OCI-LY7 (cell line): ENCODE data around the gene ABCF1. TPM values are rescaled to one million over a fixed set of nuclear protein-coding genes. Genes with fewer than 3 reads are reported as not detected.
A peak's percentile ranks its signal among the peaks of the same experiment; 100 is the strongest.

Source experiments
- BruUV-seq: library from RNA; stranded (reverse); fragments of 400-500 nt; replicated peaks from 2 replicates; lab custom pipeline; 2021; lab: Mats Ljungman, UMichigan
- CTCF ChIA-PET: fragments of 300-600 bp; sonication (Branson Sonifier 250); formaldehyde crosslinking; loops from one replicate; lab custom pipeline; 2022; ENCODE audit warnings: antibody characterized with exemption; ENCODE audit not compliant: unreplicated experiment; lab: Charles Lee
- POLR2A ChIA-PET: fragments of 300-600 bp; sonication (Branson Sonifier 250); formaldehyde crosslinking; loops from one replicate; lab custom pipeline; 2022; ENCODE audit warnings: antibody characterized with exemption; lab: Charles Lee
- DNase-seq: peaks from one replicate; pipeline ENCODE4 v3.0.0-alpha.2; 2015; ENCODE audit warnings: low spot score
- H2AFZ ChIP-seq: fragments of 200-600 bp; sonication (generic), shearing (Covaris generic); 2 replicates; pipeline ENCODE4 v1.6.1; 2014; ENCODE audit warnings: mild to moderate bottlenecking, antibody characterized with exemption, low read length, moderate library complexity
- H3K27ac ChIP-seq: fragments of 200-600 bp; sonication (generic); 2 replicates; pipeline ENCODE4 v1.5.1; 2014; ENCODE audit warnings: mixed run types, low read depth, mild to moderate bottlenecking, moderate library complexity, low read length, inconsistent platforms; ENCODE audit not compliant: poor library complexity, severe bottlenecking
- H3K36me3 ChIP-seq: fragments of 200-600 bp; sonication (generic); 2 replicates; pipeline ENCODE4 v1.6.1; 2014; ENCODE audit warnings: mild to moderate bottlenecking, antibody characterized with exemption, low read length, moderate library complexity, mixed read lengths; ENCODE audit not compliant: insufficient read depth
- H3K4me1 ChIP-seq: fragments of 200-600 bp; sonication (generic); 2 replicates; pipeline ENCODE4 v1.5.1; 2014; ENCODE audit warnings: mild to moderate bottlenecking, low read length; ENCODE audit not compliant: insufficient read depth, poor library complexity, severe bottlenecking
- H3K4me2 ChIP-seq: fragments of 200-600 bp; sonication (generic); 2 replicates; pipeline ENCODE4 v1.6.1; 2014; ENCODE audit warnings: mild to moderate bottlenecking, low read length
- H3K4me3 ChIP-seq: fragments of 200-600 bp; sonication (generic); 2 replicates; pipeline ENCODE4 v1.5.1; 2014; ENCODE audit warnings: mild to moderate bottlenecking, low read depth, low read length; ENCODE audit not compliant: poor library complexity, severe bottlenecking
- H3K79me2 ChIP-seq: fragments of 200-600 bp; sonication (generic); 2 replicates; pipeline ENCODE4 v1.6.1; 2016; ENCODE audit warnings: low read depth, mild to moderate bottlenecking, low read length, moderate library complexity, mixed read lengths; ENCODE audit not compliant: insufficient read depth
- H3K9me2 ChIP-seq: fragments of 200-600 bp; sonication (generic); 2 replicates; pipeline ENCODE4 v1.6.1; 2016; ENCODE audit warnings: mild to moderate bottlenecking, low read length, mixed read lengths; ENCODE audit not compliant: insufficient read depth
- H3K9me3 ChIP-seq: fragments of 200-600 bp; sonication (generic); 2 replicates; pipeline ENCODE4 v1.6.1; 2014; ENCODE audit warnings: mild to moderate bottlenecking, mixed run types, low read length, mixed read lengths
- H4K20me1 ChIP-seq: fragments of 200-600 bp; sonication (generic); 2 replicates; pipeline ENCODE4 v1.6.1; 2014; ENCODE audit warnings: mild to moderate bottlenecking, antibody characterized with exemption, low read length, moderate library complexity, mixed read lengths; ENCODE audit not compliant: insufficient read depth
- CTCF ChIP-seq: fragments of 200-600 bp; sonication (generic); conservative IDR thresholded peaks from 2 replicates; pipeline ENCODE4 v1.5.1; 2014; ENCODE audit warnings: mild to moderate bottlenecking, antibody characterized with exemption, low read length, moderate library complexity, mixed read lengths
- EZH2phosphoT487 ChIP-seq: fragments of 200-600 bp; sonication (generic); IDR thresholded peaks from 2 replicates; pipeline ENCODE4 v1.6.1; 2018; ENCODE audit warnings: low read depth, borderline replicate concordance, mild to moderate bottlenecking, mixed run types, antibody characterized with exemption, low read length, moderate library complexity, mixed read lengths
- intact Hi-C: fragments of 100-400 bp; cut with micrococcal nuclease; formaldehyde crosslinking; loops from one replicate; pipeline ENCODE4 v1.10.0; 2022; ENCODE audit not compliant: unreplicated experiment
- total RNA-seq, 2 experiments: library from RNA; depleted of rRNA in 1 of 2; stranded (reverse); fragments of >200 nt in 1 of 2; shearing (Covaris generic) in 1 of 2; gene quantifications; 2 replicates each; pipeline ENCODE4 v1.2.3, GENCODE V29; 2014 to 2022

The ABCF1 gene
- total RNA-seq, 2 experiments from 2014 or later: 53.0 to 86.7 TPM

- H3K9me2 ChIP-seq: no peaks in the 10 kb centered on the region
- TF ChIP-seq EZH2phosphoT487 (no peak), CTCF (no peak)
- H3K4me2 ChIP-seq: peak overlapping the region; percentile 99
- H2AFZ ChIP-seq: no peak overlapping the region
- CTCF ChIA-PET: interaction anchor here (1.1 kb wide), 1 partner anchor 117 kb away, joined by 3 read pairs; no protein-coding TSS in a partner anchor
- no TSS peak for BruUV-seq
- H3K79me2 ChIP-seq: peaks cover 62% of the 10 kb centered on the region
- no peak overlapping the region for H3K27ac ChIP-seq
- peaks cover 75% of the 10 kb centered on the region for H3K36me3 ChIP-seq
- intact Hi-C loops: loop anchor here (2.0 kb wide), 1 partner anchor 57 kb away; the partner anchor contains the start of genes GNL1 and PRR3
- H3K4me1 ChIP-seq: peaks cover 27% of the 10 kb centered on the region
- POLR2A ChIA-PET: interaction anchor here (0.6 to 3.6 kb wide), 9 partner anchors 9 to 243 kb away, joined by 3 to 38 read pairs (median 5); partner anchors contain the start of genes C6orf136 and DHX16
- no peaks in the 10 kb centered on the region for H3K9me3 ChIP-seq
- peaks cover 30% of the 10 kb centered on the region; the same call in 1 of the 2 replicates for H4K20me1 ChIP-seq
- peak overlapping the region; percentile 88 for H3K4me3 ChIP-seq
- no peak for DNase-seq
These were observed 42.2 kb downstream of the ABCF1 start for GRCh38 chr6:30613251-30614043.

DNA sequence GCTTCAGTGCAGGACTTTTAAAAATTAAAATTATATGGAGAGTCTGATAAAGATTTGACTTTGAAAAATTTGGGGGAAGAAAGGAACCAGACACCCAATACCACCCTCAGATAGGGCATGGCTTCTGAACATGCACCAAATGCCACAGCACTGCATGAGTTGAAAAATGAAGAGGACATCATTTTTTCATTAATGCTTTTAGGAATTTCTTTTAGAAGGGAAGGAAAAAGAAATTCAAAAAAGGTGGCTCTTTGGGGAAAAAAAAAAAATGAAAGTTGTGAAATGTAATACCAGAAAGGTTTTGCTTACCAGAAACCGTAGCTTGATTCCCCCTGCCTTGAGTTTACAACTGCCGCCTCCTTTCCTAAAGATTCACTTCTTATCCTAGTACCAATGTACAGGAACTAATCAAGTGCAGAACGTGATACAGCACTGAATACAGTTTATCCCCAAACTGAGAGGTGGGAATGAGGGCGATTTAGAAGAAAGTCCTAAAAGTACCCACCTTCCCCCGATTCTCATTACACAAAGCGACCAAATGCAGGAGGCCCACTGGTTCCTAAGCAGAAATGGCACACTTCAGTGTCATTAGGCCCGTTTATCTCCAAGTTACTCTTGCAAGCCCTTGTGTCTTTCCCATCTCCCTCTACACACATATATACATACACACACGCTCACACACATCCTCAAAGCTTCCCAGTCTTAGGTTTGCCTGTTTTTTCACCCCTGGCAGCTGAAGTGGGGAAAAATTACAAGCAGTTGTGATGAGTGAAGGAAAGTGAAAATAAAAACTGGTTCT, 43.0 kb downstream of the ABCF1 start:
- Histone ChIP-seq H3K36me3 (peaks cover 71% of the 10 kb centered on the region), H3K4me1 (peaks cover 33% of the 10 kb centered on the region), H3K27ac (peak overlapping the region; percentile 91), H3K79me2 (peaks cover 70% of the 10 kb centered on the region), H3K9me3 (no peaks in the 10 kb centered on the region), H3K9me2 (no peaks in the 10 kb centered on the region), H4K20me1 (peaks cover 30% of the 10 kb centered on the region; the same call in 1 of the 2 replicates), H3K4me2 (peak overlapping the region; percentile 99), H3K4me3 (peak overlapping the region; percentile 88), H2AFZ (no peak overlapping the region)
- no TSS peak for BruUV-seq
- TF ChIP-seq CTCF (no peak), EZH2phosphoT487 (no peak)
- ChIA-PET CTCF (no interaction called here), POLR2A (interaction anchor here (0.6 to 3.6 kb wide), 13 partner anchors 10 to 653 kb away, joined by 3 to 38 read pairs (median 5); partner anchors contain the start of genes MDC1 and TUBB)
- intact Hi-C loops: loop anchor here (2.0 kb wide), 1 partner anchor 57 kb away; the partner anchor contains the start of genes GNL1 and PRR3
- DNase-seq: no peak
